AG09309 (cell line): ENCODE results near the gene SLC25A5.

Experiments
- DNase-seq: peaks from one replicate; pipeline ENCODE4 v3.0.0-alpha.2; 2010; ENCODE audit warnings: low read depth
- H3K4me3 ChIP-seq: 2 replicates; pipeline ENCODE4 v1.5.1; 2011; ENCODE audit warnings: mild to moderate bottlenecking, low read depth, low read length, moderate library complexity; ENCODE audit not compliant: control insufficient read depth
- CTCF ChIP-seq: IDR thresholded peaks from 2 replicates; pipeline ENCODE4 v1.5.1; 2011; ENCODE audit warnings: mild to moderate bottlenecking, low read depth, low read length, inconsistent platforms; ENCODE audit not compliant: insufficient read depth, control insufficient read depth; ENCODE audit errors: missing control alignments

SLC25A5 gene

GRCh38 chrX:119459181-119459580 is 9.1 kb upstream of the SLC25A5 start:
- no peak for DNase-seq
- H3K4me3 ChIP-seq, result no peak overlapping the region
- no peak for TF ChIP-seq CTCF

DNA sequence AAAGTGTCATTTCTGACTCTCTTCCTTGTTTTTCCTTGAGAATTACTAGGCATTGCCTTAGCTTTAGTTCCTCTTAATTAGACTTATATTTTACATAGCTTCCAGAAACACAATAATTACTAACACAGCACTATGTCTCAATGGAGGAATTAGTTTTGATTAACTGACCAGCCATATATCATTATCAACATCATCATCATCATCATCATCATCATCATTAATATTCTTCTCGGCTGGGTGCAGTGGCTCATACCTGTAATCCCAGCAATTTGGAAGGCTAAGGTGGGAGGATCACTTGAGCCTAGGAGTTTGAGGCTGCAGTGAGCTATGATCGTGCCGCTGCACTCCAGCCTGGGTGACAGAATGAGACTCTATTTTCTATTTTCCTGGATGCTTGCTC is 2.7 kb upstream of the SLC25A5 start:
- TF ChIP-seq CTCF, result no peak
- no peak overlapping the region for H3K4me3 ChIP-seq
- no peak for DNase-seq

- no peak overlapping the region for H3K4me3 ChIP-seq
- no peak for TF ChIP-seq CTCF
- no peak for DNase-seq
Observed at GRCh38 chrX:119466970-119467369, 1.3 kb upstream of the SLC25A5 start.

DNA sequence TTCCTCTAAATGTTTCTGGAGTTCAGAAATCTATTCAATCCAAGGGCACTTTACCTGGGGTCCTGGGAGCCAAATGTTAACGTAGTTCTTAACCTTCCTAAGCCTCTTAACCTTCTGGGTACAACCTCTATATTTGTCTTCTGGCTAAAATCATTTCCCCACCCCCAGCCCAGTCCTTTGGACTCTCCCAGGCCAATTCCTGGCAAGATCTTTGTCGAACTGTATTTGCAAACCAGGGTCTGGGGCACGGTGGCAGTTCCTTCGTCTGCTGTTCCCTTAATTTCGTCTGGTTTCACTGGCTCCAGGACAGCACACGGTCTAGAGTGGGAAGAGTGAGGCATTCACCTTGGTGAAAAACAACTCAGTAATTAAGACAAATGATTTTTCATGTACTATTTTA is 811 bp upstream of the SLC25A5 start:
- H3K4me3 ChIP-seq, result no peak overlapping the region
- no peak for TF ChIP-seq CTCF
- no peak for DNase-seq

- TF ChIP-seq CTCF, result peak; percentile 57
- no peak for DNase-seq
- peak overlapping the region; percentile 75 for H3K4me3 ChIP-seq
Observed at GRCh38 chrX:119468551-119469312, 488 bp downstream of the SLC25A5 start.

DNA sequence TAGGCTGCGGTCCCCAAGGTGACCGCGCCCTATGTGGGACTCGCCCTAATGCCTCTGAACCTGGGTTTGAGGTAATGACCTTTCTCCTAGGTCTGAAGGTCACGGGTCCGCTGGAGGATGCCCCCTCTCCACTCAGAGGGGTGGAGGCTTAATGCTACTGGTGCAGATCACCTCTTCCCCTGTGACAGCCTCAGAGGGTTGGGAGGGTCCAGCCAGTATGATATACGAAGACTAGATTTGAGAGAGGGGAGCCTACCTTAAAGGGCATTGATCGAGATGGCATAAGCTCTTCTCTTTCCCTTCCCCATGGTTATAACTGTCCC is 1.0 kb downstream of the SLC25A5 start:
- H3K4me3 ChIP-seq, result peak overlapping the region; percentile 53
- TF ChIP-seq CTCF, result no peak
- DNase-seq, result no peak

GRCh38 chrX:119474615-119475388 is 6.6 kb downstream of the SLC25A5 start:
- TF ChIP-seq CTCF, result no peak
- no peak overlapping the region for H3K4me3 ChIP-seq
- no peak for DNase-seq
